ENCODE data around the gene SSTR4.
"Not testable (repeated sequence)": the region's sequence is repeated elsewhere in the genome, so short reads cannot be mapped to it uniquely, and the experiment has no call there.

SSTR4 gene

DNA sequence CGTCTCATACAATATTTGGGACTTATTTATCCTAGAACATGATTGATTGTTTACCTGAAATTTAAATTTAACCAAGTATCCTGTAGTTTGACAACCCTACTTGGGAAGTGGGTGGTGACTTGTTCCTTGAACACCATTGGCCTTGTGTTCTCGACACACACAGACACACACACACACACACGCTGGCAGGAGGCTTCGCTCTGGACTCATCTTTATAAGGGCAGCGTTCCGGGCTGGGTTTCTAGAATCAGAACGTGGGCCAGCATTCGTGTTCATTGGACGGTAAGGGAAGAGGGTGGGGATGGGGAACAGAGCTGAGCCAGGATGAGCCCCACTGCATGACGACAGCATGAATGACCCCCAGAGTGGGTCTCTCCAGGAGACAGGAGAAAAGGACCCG lies 16.2 kb upstream of the SSTR4 start:
- no peak for DNase-seq

DNA sequence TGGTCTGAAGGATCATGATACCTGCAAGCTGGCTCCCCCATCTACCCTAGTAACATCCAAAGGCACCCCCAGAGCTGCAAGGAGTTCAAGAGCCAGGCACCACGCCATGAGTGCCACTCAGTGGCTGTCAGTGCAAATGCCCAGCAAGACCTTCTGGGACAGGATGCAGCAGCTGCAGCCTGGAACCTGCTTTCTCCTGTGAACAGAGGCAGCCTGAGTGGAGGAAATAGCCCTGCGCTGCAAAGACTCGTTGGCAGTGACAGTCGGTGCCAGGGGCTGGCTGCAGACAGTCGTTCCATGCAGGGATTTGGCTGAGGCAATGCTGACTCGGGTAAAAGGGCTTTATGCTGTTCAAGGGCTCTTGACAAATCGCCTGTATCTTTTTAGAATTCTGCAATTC lies 15.7 kb upstream of the SSTR4 start:
- no peak for DNase-seq

DNA sequence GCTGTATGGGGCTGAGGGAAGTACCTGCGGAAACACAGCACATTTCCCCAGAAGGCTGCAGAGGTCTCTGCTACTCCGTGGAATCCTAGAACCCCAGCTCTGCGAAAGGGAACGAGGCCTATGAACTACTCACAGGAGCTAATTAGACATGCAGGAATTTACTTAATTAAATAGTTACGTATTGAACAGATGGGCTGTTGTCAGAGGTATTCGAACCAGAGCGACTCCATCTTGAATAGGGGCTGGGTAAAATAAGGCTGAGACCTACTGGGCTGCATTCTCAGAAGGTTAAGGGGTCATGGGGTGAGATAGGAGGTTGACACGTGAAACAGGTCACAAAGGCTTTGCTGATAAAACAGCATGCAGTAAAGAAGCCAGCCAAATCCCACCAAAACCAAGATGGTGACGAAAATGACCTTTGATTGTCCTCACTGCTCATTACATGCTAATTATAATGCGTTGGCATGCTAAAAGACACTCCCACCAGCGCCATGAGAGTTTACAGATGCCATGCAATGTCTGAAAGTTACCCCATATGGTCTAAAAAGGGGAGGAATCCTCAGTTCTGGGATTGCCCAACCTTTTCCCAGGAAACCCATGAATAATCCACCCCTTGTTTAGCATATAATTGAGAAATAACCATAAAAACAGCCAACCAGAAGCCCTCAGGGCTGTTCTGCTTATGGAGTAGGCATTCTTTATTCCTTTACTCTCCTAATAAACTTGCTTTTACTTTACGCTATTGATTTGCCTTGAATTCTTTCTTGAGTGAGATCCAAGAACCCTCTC lies 14.7 kb upstream of the SSTR4 start:
- no peak for DNase-seq

DNA sequence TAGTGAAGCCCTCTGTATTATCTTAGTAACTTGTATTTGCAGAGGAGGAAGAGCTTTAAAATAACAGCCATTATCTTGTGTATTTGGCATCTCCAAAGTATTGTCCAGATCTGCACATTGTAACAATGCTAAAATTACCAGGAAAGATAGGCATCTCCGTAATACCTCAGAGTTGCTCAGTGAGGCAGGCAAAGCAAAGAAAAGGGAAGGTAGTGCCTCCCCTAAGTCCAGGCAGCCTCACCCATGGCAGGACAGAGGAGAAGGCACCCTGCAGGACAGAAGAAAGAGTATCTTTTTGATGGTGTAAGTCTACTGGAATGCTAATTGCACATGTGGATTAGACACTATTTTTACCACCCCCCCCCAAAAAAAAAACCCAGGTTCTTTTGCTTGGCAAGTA lies 13.6 kb upstream of the SSTR4 start:
- DNase-seq = no peak

DNA sequence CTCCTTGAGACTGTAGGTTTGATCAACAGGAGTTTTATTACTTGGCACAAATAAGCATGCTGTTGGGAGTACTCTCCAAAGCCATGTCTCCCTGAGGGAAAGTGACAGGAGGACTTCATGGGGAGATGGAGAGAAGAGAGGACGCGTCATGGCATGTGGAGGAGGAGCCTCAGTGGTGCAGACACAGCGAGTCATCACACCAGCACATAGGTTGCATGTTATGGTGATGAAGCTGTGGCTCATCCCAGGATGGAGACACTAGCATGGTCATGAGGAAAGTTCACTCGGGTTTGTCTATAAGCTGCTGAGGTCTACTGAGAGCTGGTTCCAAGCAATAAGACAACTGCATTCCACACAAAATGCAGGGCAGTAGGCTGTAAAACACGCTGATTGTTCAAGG lies 13.2 kb upstream of the SSTR4 start:
- no peak for DNase-seq

DNA sequence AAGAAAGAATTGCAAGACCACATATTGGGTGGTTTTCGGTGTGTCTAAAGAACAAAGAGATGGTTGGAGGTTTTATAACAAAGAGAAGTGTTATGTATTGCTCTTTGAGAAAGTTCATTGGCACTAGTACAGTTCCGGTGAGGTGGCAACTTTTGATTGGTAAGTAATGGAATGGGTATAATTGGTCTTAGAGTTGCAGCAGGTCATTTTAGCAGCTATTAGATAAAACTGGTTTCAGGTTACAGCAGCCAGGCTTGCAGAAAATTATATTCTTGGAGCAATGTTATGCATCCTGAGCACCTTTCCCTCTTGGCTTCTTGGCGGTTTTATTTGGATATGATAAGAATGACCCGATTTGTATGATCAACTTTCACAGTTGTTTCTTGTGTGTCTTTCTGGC lies 12.3 kb upstream of the SSTR4 start:
- no peak for DNase-seq

DNA sequence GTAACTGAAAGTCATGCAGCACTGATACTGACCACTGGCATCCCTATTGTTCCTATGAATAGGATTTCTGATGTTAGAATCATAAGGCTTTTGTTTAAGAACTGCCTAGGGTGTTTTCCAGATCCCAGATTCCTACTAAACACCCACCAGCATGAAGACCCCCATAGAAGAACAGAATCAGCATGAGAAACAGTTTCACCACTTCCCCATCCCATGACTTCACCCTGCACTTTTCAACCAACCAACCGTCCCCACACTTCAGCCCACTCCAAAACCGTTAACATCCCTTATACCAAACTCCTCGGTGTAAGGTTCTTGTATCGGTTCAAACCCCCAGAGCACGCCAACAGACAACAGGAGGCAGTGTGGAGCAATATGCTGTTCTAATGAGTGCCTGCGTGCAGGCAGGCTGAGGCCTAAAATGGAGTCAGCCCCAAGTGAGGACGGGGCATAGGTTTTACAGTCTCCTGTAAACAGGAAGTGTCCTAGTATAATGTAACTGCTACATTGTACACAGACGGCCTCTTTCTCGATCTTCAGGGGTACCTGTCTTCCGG lies 11.4 kb upstream of the SSTR4 start:
- no peak for DNase-seq

DNA sequence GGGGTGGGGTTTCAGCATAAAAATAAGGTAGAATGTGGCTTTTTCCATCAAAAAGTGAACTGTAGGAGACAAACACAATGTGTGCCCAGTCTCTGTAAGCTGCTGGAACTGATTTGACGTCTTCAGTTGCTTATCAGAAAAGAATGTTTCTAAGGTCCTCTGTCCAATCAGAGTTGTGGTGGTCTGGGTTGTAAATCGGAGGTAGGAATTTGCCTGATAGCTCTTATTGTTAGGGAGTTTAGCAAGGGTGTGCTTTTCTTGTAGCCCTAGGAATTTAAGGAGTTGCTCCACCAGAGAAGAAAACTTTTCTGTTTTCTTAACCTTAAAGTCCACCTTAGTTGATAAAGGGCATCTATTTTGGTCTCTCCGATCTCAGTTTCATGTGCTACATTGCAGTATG lies 10.4 kb upstream of the SSTR4 start:
- no peak for DNase-seq

DNA sequence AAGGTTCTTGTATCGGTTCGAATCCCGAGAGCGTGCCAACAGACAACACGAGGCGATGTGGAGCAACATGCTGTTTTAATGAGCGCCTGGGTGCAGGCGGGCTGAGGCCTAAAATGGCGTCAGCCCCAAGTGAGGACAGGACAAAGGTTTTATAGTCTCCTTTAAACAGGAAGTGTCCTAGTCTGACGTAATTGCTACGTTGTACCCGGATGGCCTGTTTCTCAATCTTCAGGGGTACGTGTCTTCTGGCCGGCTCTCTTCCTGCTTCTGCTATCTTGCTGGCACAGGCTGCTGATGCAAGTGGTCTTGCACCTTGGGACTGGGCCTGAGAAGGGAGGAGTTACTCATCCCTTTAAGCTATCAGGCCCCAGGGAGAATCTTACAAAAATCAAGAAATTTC lies 9.6 kb upstream of the SSTR4 start:
- not testable (repeated sequence) for DNase-seq

DNA sequence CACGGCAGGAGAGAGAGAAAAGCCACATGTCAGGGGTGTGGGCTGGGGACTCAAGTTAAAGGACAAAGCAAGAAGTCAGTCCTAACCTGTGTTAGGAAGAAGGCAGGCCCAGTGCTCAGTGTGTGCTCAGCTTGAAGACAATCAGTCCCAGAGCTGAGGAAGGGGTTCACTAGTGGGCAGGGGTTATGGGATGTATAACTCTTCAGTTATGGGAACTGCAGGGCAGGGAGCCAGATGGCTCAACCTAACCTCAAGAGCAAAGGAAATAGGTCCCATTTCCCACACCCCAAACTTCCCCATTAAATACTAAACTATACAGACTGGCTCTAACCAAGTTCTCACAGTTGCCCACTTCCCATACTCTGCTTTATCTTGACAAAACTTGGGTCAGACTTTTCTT lies 7.4 kb upstream of the SSTR4 start:
- no peak for DNase-seq

DNA sequence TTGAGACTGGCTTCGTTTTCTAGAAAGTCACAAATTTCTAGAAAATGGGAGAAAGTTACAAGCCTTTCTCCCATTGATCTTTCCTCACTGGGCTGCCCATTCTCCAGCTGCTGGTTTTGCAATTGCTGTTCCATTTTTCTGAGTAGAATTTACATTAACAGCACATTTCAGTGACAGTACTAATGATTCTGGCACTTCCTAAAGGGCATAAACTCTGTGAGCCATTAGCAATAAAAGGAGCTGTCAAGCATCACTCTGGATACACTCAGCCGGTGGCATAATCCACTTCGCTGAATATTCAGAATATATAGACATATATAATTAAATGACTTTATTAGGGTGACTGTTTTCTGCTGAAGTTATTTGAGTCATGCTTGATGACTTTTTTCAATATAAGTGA lies 6.7 kb upstream of the SSTR4 start:
- DNase-seq = no peak

DNA sequence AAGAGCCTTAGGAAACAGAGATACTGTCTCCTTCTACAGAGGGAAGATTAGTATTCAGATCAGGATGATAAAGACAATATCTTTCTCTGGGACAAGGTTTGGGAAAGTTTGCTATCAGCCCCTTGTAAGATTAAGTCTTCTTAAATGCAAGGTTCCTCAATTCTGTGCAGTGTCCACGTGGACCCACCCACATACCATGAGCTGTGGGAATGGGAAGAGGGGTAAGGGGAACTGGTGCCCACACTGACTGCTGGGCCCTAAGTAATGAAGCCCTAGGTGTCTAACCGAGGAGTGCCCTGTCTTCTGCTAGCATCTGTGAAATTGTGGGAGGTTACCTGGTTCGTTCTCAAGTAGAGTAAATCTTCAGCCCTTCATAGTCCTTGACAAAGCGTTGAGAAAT lies 5.8 kb upstream of the SSTR4 start:
- DNase-seq = no peak

DNA sequence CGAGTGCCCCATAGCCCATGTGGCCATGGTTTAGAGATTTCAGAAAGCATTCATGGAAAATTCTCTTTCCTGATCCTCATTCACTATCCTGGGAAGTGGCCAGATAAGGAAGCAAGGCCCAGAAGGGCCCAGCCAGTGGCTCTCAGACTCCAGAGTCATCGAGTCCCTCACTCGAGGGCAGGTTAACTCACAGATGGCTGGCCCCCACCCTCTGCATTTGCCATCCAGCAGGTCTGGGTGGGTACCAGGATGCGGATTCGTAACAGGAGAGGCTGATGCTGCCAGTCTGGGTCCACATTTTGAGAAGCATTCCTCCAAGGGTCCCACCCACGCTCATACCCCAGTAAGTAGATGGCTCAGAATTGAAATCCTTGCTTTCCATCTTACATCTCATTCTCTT lies 3.8 kb upstream of the SSTR4 start:
- no peak for DNase-seq

DNA sequence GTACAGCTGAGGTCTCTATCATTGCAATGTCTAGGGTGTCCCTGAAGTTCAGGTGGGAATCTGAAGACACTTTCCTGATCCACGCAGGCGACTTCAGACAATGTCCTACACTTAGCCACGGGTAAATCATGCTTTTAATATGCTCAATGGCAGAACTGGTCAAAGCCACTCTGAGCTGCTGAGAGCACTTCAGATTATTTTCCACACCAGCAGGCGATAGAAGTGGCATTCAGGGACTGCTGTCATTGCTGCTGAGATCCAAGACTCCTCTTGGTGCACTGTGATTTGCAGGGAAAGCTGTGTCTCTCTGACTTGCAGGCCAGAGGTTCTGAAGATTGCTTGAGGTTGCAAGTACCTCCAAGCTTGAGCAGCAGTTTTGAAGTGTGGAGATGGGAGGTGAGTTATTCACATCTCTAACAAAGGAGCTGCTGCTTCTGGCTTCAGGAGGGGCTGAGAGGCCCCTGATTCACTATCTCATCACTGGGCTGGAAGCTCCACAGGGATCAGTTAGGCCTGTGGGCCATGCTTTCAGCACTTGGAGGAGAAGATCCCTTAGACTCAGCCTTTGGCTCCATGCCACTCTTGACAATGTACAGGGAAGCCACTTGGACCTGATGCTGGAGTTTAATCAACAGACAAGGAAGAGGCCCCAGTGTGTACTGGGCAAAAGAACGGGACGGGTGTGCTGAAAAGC lies 2.9 kb upstream of the SSTR4 start:
- no peak for DNase-seq

DNA sequence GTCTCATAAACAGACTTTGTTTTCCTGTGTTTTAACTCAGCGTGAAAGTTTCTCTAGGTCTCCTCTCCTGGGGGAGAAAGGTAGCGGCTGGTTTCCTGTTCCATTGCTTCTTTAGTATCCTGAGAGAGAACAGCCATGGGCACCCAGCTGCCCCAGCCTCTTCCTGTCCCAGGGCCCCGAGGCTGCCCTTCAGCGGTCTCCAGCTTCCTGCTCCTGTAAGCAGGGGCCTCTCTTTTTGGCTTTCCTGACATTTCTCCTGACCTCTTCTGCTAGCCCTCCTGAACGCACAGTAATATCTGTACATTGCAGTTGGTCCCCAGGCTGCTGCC lies 2.4 kb upstream of the SSTR4 start:
- DNase-seq = no peak

DNA sequence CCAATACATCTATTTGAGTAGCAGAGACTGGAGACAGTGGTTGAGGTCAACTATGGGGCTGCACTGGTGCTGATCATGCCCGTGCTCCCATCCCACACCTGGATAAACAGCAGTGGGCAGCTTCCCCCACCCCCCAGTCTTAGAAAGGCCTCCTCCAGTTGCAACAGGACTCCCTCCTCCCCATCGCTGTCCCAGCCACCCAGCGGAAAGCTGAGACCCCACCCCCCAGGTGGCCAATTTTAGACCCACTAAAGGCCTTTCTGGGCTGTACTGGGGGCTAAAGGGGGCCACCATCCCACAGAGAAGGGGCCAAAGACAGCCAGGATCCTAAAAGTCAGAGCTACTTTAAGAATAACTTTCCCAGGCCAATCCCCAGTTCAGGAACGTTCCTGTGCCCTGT lies 1.2 kb upstream of the SSTR4 start:
- no peak for DNase-seq

DNA sequence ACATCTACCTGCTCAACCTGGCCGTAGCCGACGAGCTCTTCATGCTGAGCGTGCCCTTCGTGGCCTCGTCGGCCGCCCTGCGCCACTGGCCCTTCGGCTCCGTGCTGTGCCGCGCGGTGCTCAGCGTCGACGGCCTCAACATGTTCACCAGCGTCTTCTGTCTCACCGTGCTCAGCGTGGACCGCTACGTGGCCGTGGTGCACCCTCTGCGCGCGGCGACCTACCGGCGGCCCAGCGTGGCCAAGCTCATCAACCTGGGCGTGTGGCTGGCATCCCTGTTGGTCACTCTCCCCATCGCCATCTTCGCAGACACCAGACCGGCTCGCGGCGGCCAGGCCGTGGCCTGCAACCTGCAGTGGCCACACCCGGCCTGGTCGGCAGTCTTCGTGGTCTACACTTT lies 619 bp downstream of the SSTR4 start:
- no peak for DNase-seq

DNA sequence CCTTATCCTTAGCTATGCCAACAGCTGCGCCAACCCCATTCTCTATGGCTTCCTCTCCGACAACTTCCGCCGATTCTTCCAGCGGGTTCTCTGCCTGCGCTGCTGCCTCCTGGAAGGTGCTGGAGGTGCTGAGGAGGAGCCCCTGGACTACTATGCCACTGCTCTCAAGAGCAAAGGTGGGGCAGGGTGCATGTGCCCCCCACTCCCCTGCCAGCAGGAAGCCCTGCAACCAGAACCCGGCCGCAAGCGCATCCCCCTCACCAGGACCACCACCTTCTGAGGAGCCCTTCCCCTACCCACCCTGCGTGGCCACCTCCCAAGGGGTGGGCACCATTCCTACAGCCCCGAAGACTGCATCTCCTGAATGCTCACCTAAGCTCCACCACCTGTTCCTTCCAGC lies 1.3 kb downstream of the SSTR4 start:
- no peak for DNase-seq

DNA sequence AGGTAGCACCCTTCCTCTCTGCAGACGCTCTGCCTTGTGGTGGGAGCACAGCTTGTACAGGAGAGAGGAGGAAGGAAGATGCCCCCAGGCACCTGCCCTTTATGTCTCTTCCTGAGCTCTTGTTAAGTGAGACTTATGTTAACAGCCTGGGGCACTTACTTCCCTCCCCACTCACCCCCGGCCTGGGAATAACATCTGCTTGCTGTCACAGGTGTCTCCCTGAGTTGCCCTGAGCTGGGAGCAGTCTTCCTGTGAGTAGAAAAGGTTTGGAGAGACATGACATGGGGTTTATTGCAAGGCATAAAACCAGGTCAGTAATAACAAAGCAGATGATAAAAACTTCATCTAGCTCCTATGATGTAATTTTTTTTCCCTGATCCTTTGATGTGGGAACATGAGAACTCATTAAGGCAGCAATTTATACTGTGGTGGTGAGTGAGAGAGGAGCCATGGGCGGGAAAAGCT lies 1.9 kb downstream of the SSTR4 start:
- no peak for DNase-seq

DNA sequence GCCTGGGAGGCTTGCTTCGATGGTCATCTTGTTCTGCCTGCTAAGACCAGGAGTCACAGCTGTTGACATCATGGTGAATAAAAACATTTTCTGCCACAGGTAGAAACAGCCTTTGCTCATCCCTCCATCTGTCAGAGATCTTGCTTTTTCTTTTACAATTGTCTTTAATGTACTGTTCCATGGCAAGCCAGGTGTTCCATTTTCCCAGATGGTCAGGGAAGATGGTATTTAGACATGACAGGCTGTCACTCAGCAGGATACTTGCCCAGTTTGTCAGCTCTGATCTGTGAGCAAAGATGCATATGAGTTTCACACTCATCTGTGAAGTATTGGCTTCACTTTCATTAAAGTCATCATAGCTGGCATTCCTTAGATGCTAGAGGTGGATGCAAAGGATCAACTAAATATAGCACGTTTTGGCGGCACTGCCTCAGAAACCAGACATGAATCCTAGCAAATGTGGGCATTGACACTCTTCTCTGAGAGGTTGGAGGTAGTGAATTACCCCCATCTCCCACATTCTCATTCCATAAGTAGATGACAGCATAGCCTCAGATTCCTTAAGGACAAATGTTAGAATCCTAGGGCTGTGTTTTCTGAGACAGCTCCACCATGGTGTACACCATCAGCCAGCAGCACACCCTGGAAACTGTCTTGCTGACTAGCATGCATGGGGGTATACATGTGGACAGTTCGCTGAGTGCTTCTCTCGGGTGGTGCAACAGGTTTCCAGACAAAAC lies 4.2 kb downstream of the SSTR4 start:
- DNase-seq = no peak

DNA sequence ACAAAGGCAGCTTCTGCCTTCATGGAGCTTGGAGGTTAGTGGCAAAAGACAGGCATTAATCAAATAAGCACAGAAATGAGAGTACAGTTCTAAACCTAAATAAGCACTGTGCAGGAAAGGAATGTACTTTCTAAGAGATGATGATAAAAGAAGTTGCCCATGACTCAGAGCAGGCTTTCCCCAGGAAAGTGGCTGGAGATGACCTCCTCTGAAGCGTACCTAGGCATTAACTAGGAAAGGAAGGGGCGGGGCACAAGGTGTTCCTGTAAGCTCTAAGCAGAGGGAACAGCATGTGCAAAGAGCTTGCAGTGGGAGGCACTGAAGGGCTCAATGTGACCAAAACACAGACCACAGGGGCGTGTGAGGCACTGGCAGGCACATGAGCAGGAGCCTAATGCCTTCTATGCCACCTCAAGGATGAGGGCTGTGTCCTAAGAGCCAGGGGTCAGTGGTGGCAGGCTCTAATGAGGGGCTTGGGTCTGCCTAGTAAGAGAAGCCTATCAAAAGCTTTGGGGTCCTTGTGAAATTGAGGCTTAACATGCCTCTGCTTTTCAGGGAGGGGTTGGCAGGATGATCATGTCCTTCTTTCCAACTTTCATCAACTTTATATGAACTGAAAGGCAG lies 4.9 kb downstream of the SSTR4 start:
- DNase-seq = no peak

DNA sequence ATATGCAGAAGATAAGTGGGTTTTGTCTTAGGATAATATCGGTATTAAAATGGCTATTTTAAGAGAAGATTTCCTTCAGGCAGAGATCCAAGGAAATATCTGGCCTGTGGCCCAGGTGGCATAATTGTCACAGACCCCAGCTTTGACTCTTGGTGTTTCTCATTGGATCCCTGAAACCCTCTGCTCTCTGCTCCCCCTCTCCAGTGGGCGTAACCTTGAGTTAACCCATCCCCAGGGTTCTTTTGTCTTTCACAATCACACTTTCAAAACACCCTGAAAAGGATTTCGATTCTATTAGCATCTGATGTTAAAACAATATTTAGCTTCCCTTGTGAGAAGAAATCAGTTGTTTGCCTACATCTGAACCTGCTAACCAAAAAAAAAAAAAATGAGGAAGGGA lies 7.2 kb downstream of the SSTR4 start:
- DNase-seq = no peak

DNA sequence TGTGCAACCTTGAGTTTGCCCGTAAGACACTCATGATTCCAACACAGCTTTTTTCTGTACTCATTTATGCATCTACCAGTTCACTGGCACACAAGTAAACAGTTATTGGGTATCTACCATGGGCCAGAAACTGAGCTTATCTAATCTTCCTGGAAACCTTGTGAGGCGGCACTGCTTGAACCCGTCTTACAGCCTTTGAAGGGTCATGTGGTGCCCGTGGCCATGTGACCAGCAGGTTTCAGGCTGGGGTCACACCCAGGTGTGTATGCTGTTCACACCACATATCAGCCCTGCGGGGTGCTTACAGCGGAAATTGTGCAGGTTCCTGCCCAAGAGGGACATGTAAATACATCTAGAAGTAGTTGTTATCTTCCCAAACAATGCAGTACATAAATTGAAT lies 8.3 kb downstream of the SSTR4 start:
- no peak for DNase-seq
